GM10248 (cell line): ENCODE results near the gene EGFL6.
"Not testable (repeated sequence)": the region's sequence is repeated elsewhere in the genome, so short reads cannot be mapped to it uniquely, and the experiment has no call there.

Experiments used
- CTCF ChIA-PET: fragments of 300-600 bp; sonication (Branson Sonifier 250); formaldehyde crosslinking; extraction: SDS; loops from one replicate; lab custom pipeline; 2021; ENCODE audit warnings: antibody characterized with exemption; lab: Yijun Ruan, JAX
- POLR2A ChIA-PET: fragments of 350-650 bp; sonication (Branson Sonifier 250); formaldehyde crosslinking; extraction: SDS; loops from one replicate; lab custom pipeline; 2020; ENCODE audit warnings: antibody characterized with exemption; lab: Yijun Ruan, JAX
- DNase-seq: peaks from one replicate; pipeline ENCODE4 v3.0.0; 2012; ENCODE audit errors: extremely low spot score
- CTCF ChIP-seq: IDR thresholded peaks from 2 replicates; pipeline ENCODE4 v1.5.1; 2012; ENCODE audit warnings: mild to moderate bottlenecking, low read depth; ENCODE audit errors: extremely low read depth, missing control alignments, control extremely low read depth

EGFL6 gene

GRCh38 chrX:13647709-13648212, 78.4 kb downstream of the EGFL6 start:
- TF ChIP-seq CTCF = no peak
- POLR2A ChIA-PET = no interaction called here
- CTCF ChIA-PET = interaction anchor here (1.5 to 3.0 kb wide), 2 partner anchors 143 to 856 kb away, joined by 3 to 16 read pairs; partner anchors contain the start of gene PRPS2
- DNase-seq = no peak

GRCh38 chrX:13648336-13648735, 78.9 kb downstream of the EGFL6 start:
- DNase-seq, POLR2A ChIA-PET, CTCF ChIA-PET: not testable (repeated sequence)

GRCh38 chrX:13649838-13650237, 80.4 kb downstream of the EGFL6 start:
- no peak for DNase-seq
- POLR2A ChIA-PET = no interaction called here

GRCh38 chrX:13650318-13650717, 80.9 kb downstream of the EGFL6 start:
- DNase-seq = no peak
- no peak for TF ChIP-seq CTCF

More at GRCh38 chrX:13649838-13650237, 80.4 kb downstream of the EGFL6 start:
- CTCF ChIA-PET = interaction anchor here (1.3 to 1.9 kb wide), 2 partner anchors 143 to 703 kb away, joined by 3 to 8 read pairs; no protein-coding TSS in a partner anchor
- no peak for TF ChIP-seq CTCF

GRCh38 chrX:13651150-13651549, 81.7 kb downstream of the EGFL6 start:
- ChIA-PET POLR2A (no interaction called here), CTCF (interaction anchor here (1.3 to 1.9 kb wide), 2 partner anchors 144 to 705 kb away, joined by 3 to 8 read pairs; no protein-coding TSS in a partner anchor)
- TF ChIP-seq CTCF = no peak
- DNase-seq = no peak

More at GRCh38 chrX:13650318-13650717, 80.9 kb downstream of the EGFL6 start:
- CTCF ChIA-PET = interaction anchor here (1.3 to 1.9 kb wide), 2 partner anchors 143 to 704 kb away, joined by 3 to 8 read pairs; no protein-coding TSS in a partner anchor
- POLR2A ChIA-PET = no interaction called here

GRCh38 chrX:13652287-13652793, 82.9 kb downstream of the EGFL6 start:
- CTCF ChIA-PET = no interaction called here
- no peak for TF ChIP-seq CTCF
- no peak for DNase-seq
- POLR2A ChIA-PET = no interaction called here
